ENCODE data around the gene PLEKHF1. TPM values are rescaled to one million over a fixed set of nuclear protein-coding genes. Genes with fewer than 3 reads are reported as not detected.

Gene PLEKHF1
- total and polyA plus RNA-seq, 2 of the 8 experiments (the other 6 are each of a cell fraction or from before 2014, with no cell fraction given) = 11.1 to 18.4 TPM

- no peak overlapping the region for H2BK12ac ChIP-seq (ENCODE audit: low read depth, low read length)
- H3K4me1 ChIP-seq (replicated peaks in 1 of 4; ENCODE audit: control insufficient read depth in 3 of 4, insufficient read depth in 4 of 4, low read length in 3 of 4) = peaks cover 2 to 6% (median 3%) of the 10 kb centered on the region in 4 experiments; a peak in 6 of 7 replicates
- H2BK15ac ChIP-seq (ENCODE audit: low read length) = no peak overlapping the region
- H3K27ac ChIP-seq (ENCODE audit: low read depth, low read length) = no peak overlapping the region
- no peaks in the 10 kb centered on the region for H3K9me3 ChIP-seq (ENCODE audit: insufficient read depth in 2 of 2, low read depth in 1 of 2, low read length in 1 of 2)
- ChIA-PET CTCF (ENCODE audit: partially characterized antibody) (interaction anchor here (2.1 kb wide), 1 partner anchor 19 kb away, joined by 7 read pairs; no protein-coding TSS in a partner anchor), POLR2A (ENCODE audit: partially characterized antibody) (no interaction called here)
- DNase-seq (ENCODE audit: low read depth in 1 of 2, low spot score in 2 of 2) (no peak), FAIRE-seq (no peak)
- H3K27me3 ChIP-seq (replicated peaks in 1 of 4; ENCODE audit: control insufficient read depth in 3 of 4, extremely low read depth in 1 of 4, insufficient read depth in 3 of 4, low read length in 3 of 4) = no peaks in the 10 kb centered on the region
- no peak overlapping the region for H3K56ac ChIP-seq (replicated peaks; ENCODE audit: insufficient read length, low read depth, low read length)
- WGBS, 2 experiments (ENCODE audit: extremely low coverage in 1 of 2, insufficient coverage in 1 of 2, insufficient read length in 1 of 2, insufficient replicate concordance in 2 of 2, low coverage in 1 of 2, low lambda C conversion rate in 2 of 2, missing lambda C conversion rate in 1 of 2) = 97% methylated on average over 4 of the region's 5 CpGs; no CpG with 5 or more reads in 1 of the 2 experiments
- no peak overlapping the region for H3K18ac ChIP-seq (ENCODE audit: extremely low read depth, low read length)
- no peak overlapping the region for H4K5ac ChIP-seq (ENCODE audit: insufficient read length, low read depth, low read length)
- no peak overlapping the region for H3K4me3 ChIP-seq (ENCODE audit: extremely low read depth in 1 of 4, insufficient read depth in 2 of 4, low read depth in 3 of 4, low read length in 4 of 4)
- H2BK20ac ChIP-seq (ENCODE audit: low read length) = no peak overlapping the region
- no peak overlapping the region for H4K91ac ChIP-seq (replicated peaks; ENCODE audit: insufficient read length, low read length)
- H3K14ac ChIP-seq (ENCODE audit: insufficient read length) = no peak overlapping the region
- no peak overlapping the region for H2BK5ac ChIP-seq (ENCODE audit: low read depth, low read length)
- no peak overlapping the region for H3K4me2 ChIP-seq (ENCODE audit: insufficient read depth in 1 of 2, low read depth in 2 of 2, low read length in 2 of 2)
- H3K79me1 ChIP-seq (ENCODE audit: low read depth, low read length) = no peaks in the 10 kb centered on the region
- no peaks in the 10 kb centered on the region for H3K23me2 ChIP-seq (ENCODE audit: low read depth, low read length)
- H2BK120ac ChIP-seq (replicated peaks; ENCODE audit: low read depth, low read length) = no peak overlapping the region
- H3K79me2 ChIP-seq (ENCODE audit: control insufficient read depth in 1 of 2, insufficient read depth in 2 of 2, low read length in 2 of 2) = no peaks in the 10 kb centered on the region
- H3K23ac ChIP-seq (ENCODE audit: insufficient read length) = no peak overlapping the region
- H4K20me1 ChIP-seq (replicated peaks in 1 of 2; ENCODE audit: control insufficient read depth in 1 of 2, insufficient read depth in 2 of 2, low read length in 2 of 2) = no peaks in the 10 kb centered on the region
- H3K9ac ChIP-seq (replicated peaks in 1 of 4; ENCODE audit: extremely low read depth in 1 of 4, low read depth in 3 of 4, low read length in 3 of 4) = no peak overlapping the region
- H2AK5ac ChIP-seq (ENCODE audit: low read depth, low read length) = no peak overlapping the region
- no peak overlapping the region for H3K4ac ChIP-seq (replicated peaks; ENCODE audit: insufficient read length, low read depth, low read length)
- no peaks in the 10 kb centered on the region for H3K36me3 ChIP-seq (ENCODE audit: control insufficient read depth in 2 of 4, insufficient read depth in 4 of 4, low read length in 3 of 4)
- H4K8ac ChIP-seq (ENCODE audit: extremely low read depth, insufficient read depth, low read length) = no peak overlapping the region
- no peak overlapping the region for H2AFZ ChIP-seq (ENCODE audit: low read length)
- TF ChIP-seq CEBPB (IDR thresholded peaks at IDR 0.05; ENCODE audit: low read depth, low read length) = no peak
- TF ChIP-seq KDM5A (IDR thresholded peaks at IDR 0.05; ENCODE audit: low read length) = no peak
- no peak for TF ChIP-seq NRF1 (IDR thresholded peaks at IDR 0.05; ENCODE audit: low read depth, low read length)
- TF ChIP-seq POLR2A (IDR thresholded peaks at IDR 0.05; ENCODE audit: control extremely low read depth in 1 of 2, low read depth in 2 of 2, low read length in 2 of 2) = no peak
- no peak for TF ChIP-seq CTCF (IDR thresholded peaks at IDR 0.05; ENCODE audit: control extremely low read depth in 1 of 3, insufficient read depth in 1 of 3, low read depth in 1 of 3, low read length in 3 of 3)
- no peak for TF ChIP-seq EGR1 (IDR thresholded peaks at IDR 0.05; ENCODE audit: borderline replicate concordance, low read depth, low read length)
- TF ChIP-seq JUN (IDR thresholded peaks at IDR 0.05; ENCODE audit: low read depth, low read length) = no peak
- TF ChIP-seq ATF3 (IDR thresholded peaks at IDR 0.05; ENCODE audit: insufficient read depth, low read depth, low read length) = no peak
- no peak for TF ChIP-seq CBX8 (IDR thresholded peaks at IDR 0.05; ENCODE audit: borderline replicate concordance, low read depth, low read length)
- TF ChIP-seq SP4 (IDR thresholded peaks at IDR 0.05; ENCODE audit: low read length) = no peak
- no peak for TF ChIP-seq KDM1A (IDR thresholded peaks at IDR 0.05; ENCODE audit: borderline replicate concordance, low read length)
Observed at GRCh38 chr19:29629836-29630534, 35.3 kb upstream of the PLEKHF1 start.

Data from H1 (cell line).